HepG2 (cell line): ENCODE measurements around the gene GNPAT. TPM values are rescaled to one million over a fixed set of nuclear protein-coding genes. Genes with fewer than 3 reads are reported as not detected.

Source experiments
- ATAC-seq: fragments of 200-7000 bp; cut with Tn5 transposase; 3 replicates; pipeline ENCODE4 v1.9.1; 2020; ENCODE audit warnings: mild to moderate bottlenecking, moderate library complexity
- BruUV-seq: library from RNA; stranded (reverse); fragments of 400-500 nt; replicated peaks from 2 replicates; lab custom pipeline; 2021; lab: Mats Ljungman, UMichigan
- CTCF ChIA-PET: fragments of 300-600 bp; formaldehyde crosslinking; extraction: SDS; loops from one replicate; lab custom pipeline; 2021; ENCODE audit warnings: low total read pairs, inconsistent platforms, low intra/inter-chr PET ratio; lab: Yijun Ruan, JAX
- POLR2A ChIA-PET: fragments of 350-600 bp; sonication (Branson Sonifier 250); formaldehyde crosslinking; loops from one replicate; lab custom pipeline; 2020; ENCODE audit warnings: antibody characterized with exemption, inconsistent platforms; lab: Yijun Ruan, JAX
- DNase-seq: peaks from one replicate; pipeline ENCODE4 v3.0.0-alpha.2; 2015; ENCODE audit warnings: low spot score
- FAIRE-seq: peaks from 3 replicates; lab custom pipeline; 2011; peaks lifted over from hg19 to GRCh38; lab: Jason Lieb, UNC
- H2AFZ ChIP-seq: one replicate; pipeline ENCODE4 v1.6.1; 2011; ENCODE audit warnings: low read length, inconsistent platforms
- H3K27ac ChIP-seq: fragments of 300-600 bp; 3 replicates; pipeline ENCODE4 v1.8.0; 2011; ENCODE audit warnings: mixed run types, mild to moderate bottlenecking, mixed read lengths, low read length, inconsistent platforms; ENCODE audit not compliant: insufficient read depth; ENCODE audit errors: extremely low read length
- H3K27me3 ChIP-seq, 2 experiments: fragments of 200-600 bp in 1 of 2; 2 replicates in 1 of 2; 3 replicates in 1 of 2; pipeline versions ENCODE4 v1.6.0 to v1.8.0; 2011; ENCODE audit warnings: low read length in 2 of 2, mild to moderate bottlenecking in 2 of 2, moderate library complexity in 2 of 2, inconsistent platforms in 1 of 2; ENCODE audit not compliant: insufficient read depth in 2 of 2, control insufficient read depth in 1 of 2
- H3K36me3 ChIP-seq, 2 experiments: fragments of 200-600 bp in 1 of 2; replicated peaks in 1 of 2; 2 replicates in 1 of 2; 3 replicates in 1 of 2; pipeline versions ENCODE4 v1.5.1 to v1.8.0; 2011; ENCODE audit warnings: low read length in 2 of 2, inconsistent platforms in 1 of 2; ENCODE audit not compliant: insufficient read depth in 2 of 2, control insufficient read depth in 1 of 2
- H3K4me1 ChIP-seq: 2 replicates; pipeline ENCODE4 v1.5.1; 2012; ENCODE audit warnings: low read length, inconsistent platforms; ENCODE audit not compliant: insufficient read depth
- H3K4me2 ChIP-seq: 2 replicates; pipeline ENCODE4 v1.6.0; 2011; ENCODE audit warnings: low read depth, low read length, inconsistent platforms
- H3K4me3 ChIP-seq, 3 experiments: fragments of 200-600 bp in 1 of 3; sonication (generic), shearing (Covaris generic) in 1 of 3; replicated peaks in 1 of 3; 2 replicates each; pipeline ENCODE4 v1.5.1; 2011 to 2016; ENCODE audit warnings: low read length in 3 of 3, inconsistent platforms in 2 of 3, low read depth in 2 of 3, mild to moderate bottlenecking in 2 of 3, control low read depth in 1 of 3, mixed read lengths in 1 of 3; ENCODE audit not compliant: insufficient read depth in 1 of 3
- H3K79me2 ChIP-seq: one replicate; pipeline ENCODE4 v1.6.1; 2011; ENCODE audit warnings: low read length, inconsistent platforms; ENCODE audit not compliant: insufficient read depth
- H3K9ac ChIP-seq: 2 replicates; pipeline ENCODE4 v1.6.0; 2011; ENCODE audit warnings: mild to moderate bottlenecking, low read depth, low read length, inconsistent platforms; ENCODE audit not compliant: insufficient read depth
- H3K9me3 ChIP-seq: 2 replicates; pipeline ENCODE4 v1.5.1; 2012; ENCODE audit warnings: mild to moderate bottlenecking, low read length
- H4K20me1 ChIP-seq: 2 replicates; pipeline ENCODE4 v1.6.0; 2011; ENCODE audit warnings: inconsistent platforms, mild to moderate bottlenecking, low read length, moderate library complexity; ENCODE audit not compliant: insufficient read depth
- CAMTA2 ChIP-seq: sonication (generic); formaldehyde crosslinking; IDR thresholded peaks from 2 replicates; pipeline ENCODE4 v1.4.0; 2020; ENCODE audit warnings: mild to moderate bottlenecking, missing genetic modification reagents, borderline replicate concordance
- CREB1 ChIP-seq, 2 experiments: fragments of 450-650 bp in 1 of 2; IDR thresholded peaks; 2 replicates each; pipeline ENCODE4 v1.6.1; 2016 to 2017; ENCODE audit warnings: control low read depth in 1 of 2, mild to moderate bottlenecking in 1 of 2, missing compliant biosample characterization in 1 of 2, missing genetic modification characterization in 1 of 2
- FOSL2 ChIP-seq: sonication (generic); formaldehyde crosslinking; IDR thresholded peaks from 2 replicates; pipeline ENCODE4 v1.4.0; 2020; ENCODE audit warnings: missing genetic modification reagents
- HES4 ChIP-seq: sonication (generic); formaldehyde crosslinking; IDR thresholded peaks from 2 replicates; pipeline ENCODE4 v1.9.0; 2021; ENCODE audit warnings: mild to moderate bottlenecking, missing genetic modification reagents, borderline replicate concordance
- RFX5 ChIP-seq: IDR thresholded peaks from 2 replicates; pipeline ENCODE4 v1.6.1; 2011; ENCODE audit warnings: low read depth, low read length, improper control_type of control experiment
- SAFB2 ChIP-seq: sonication (generic); formaldehyde crosslinking; IDR thresholded peaks from 2 replicates; pipeline ENCODE4 v1.5.1; 2020; ENCODE audit warnings: missing genetic modification reagents, low read depth, mild to moderate bottlenecking, borderline replicate concordance
- SP5 ChIP-seq: IDR thresholded peaks from 2 replicates; pipeline ENCODE4 v1.6.1; 2016; ENCODE audit warnings: low read depth, borderline replicate concordance
- TOPORS ChIP-seq: sonication (generic); formaldehyde crosslinking; IDR thresholded peaks from 2 replicates; pipeline ENCODE4 v1.8.0; 2023; ENCODE audit warnings: mild to moderate bottlenecking, missing genetic modification reagents
- ZBTB7A ChIP-seq: sonication (generic); formaldehyde crosslinking; IDR thresholded peaks from 2 replicates; pipeline ENCODE4 v1.8.0; 2022; ENCODE audit warnings: mild to moderate bottlenecking, missing genetic modification reagents
- ZMAT3 ChIP-seq: sonication (generic); formaldehyde crosslinking; conservative IDR thresholded peaks from 2 replicates; pipeline ENCODE4 v1.7.0; 2021; ENCODE audit warnings: missing genetic modification reagents
- ZNF256 ChIP-seq: sonication (generic); formaldehyde crosslinking; conservative IDR thresholded peaks from 2 replicates; pipeline ENCODE4 v1.4.0; 2020; ENCODE audit warnings: missing genetic modification reagents
- ZNF550 ChIP-seq: sonication (generic); formaldehyde crosslinking; IDR thresholded peaks from 2 replicates; pipeline ENCODE4 v1.4.0; 2020; ENCODE audit warnings: mild to moderate bottlenecking, missing genetic modification reagents, borderline replicate concordance
- ZNF589 ChIP-seq: sonication (generic); formaldehyde crosslinking; conservative IDR thresholded peaks from 2 replicates; pipeline ENCODE4 v1.8.0; 2022; ENCODE audit warnings: mild to moderate bottlenecking, moderate library complexity, missing genetic modification reagents
- WGBS: methylation state at CpG from one replicate; pipeline ENCODE4 v1.1.6; 2017; ENCODE audit warnings: low lambda C conversion rate; 5-methylcytosine and 5-hydroxymethylcytosine counted together
- in situ Hi-C: cut with HindIII; loops from 2 replicates; pipeline ENCODE4 v1.10.0; 2017; ENCODE audit warnings: low pct_unique_long_range_greater_than_20kb; ENCODE audit not compliant: extremely low pct_ligation_motif_present
- intact Hi-C: fragments of 100-400 bp; cut with micrococcal nuclease; formaldehyde crosslinking; loops from one replicate; pipeline ENCODE4 v1.10.0; 2022; ENCODE audit not compliant: unreplicated experiment
- polyA plus RNA-seq, 8 experiments: library from polyadenylated mRNA; depleted of rRNA in 3 of 8; stranded (reverse) in 7 of 8; unstranded in 1 of 8; fragments of >200 nt; fragmentation: Illumina TruSeq in 4 of 8; extraction: Trizol in 4 of 8; gene quantifications; 2 replicates each; pipeline versions ENCODE4 v1.2.1 to v1.2.3, GENCODE V29; 2011 to 2016; ENCODE audit warnings: low read depth in 4 of 8, missing spikeins in 1 of 8, mixed read lengths in 1 of 8; ENCODE audit not compliant: insufficient read depth in 1 of 8
- total RNA-seq, 5 experiments: library from RNA; depleted of rRNA; stranded (reverse); fragments of >200 nt; fragmentation: Illumina TruSeq; extraction: Trizol; gene quantifications; 2 replicates each; pipeline ENCODE4 v1.2.3, GENCODE V29; 2016; ENCODE audit warnings: low read depth in 1 of 5
- TF ChIP-seq, protein P1 (sequence below): sonication (generic); formaldehyde crosslinking; IDR thresholded peaks from 2 replicates; pipeline ENCODE4 v1.5.0; 2020; ENCODE audit warnings: mild to moderate bottlenecking, missing genetic modification reagents
- TF ChIP-seq, protein P2 (sequence below): sonication (generic); formaldehyde crosslinking; IDR thresholded peaks from 2 replicates; pipeline ENCODE4 v1.5.0; 2020; ENCODE audit warnings: mild to moderate bottlenecking, missing genetic modification reagents, borderline replicate concordance

Gene GNPAT
- total and polyA plus RNA-seq, 2 of the 13 experiments (the other 11 are each of a cell fraction or from before 2014, with no cell fraction given): 58.3 to 114 TPM

DNA sequence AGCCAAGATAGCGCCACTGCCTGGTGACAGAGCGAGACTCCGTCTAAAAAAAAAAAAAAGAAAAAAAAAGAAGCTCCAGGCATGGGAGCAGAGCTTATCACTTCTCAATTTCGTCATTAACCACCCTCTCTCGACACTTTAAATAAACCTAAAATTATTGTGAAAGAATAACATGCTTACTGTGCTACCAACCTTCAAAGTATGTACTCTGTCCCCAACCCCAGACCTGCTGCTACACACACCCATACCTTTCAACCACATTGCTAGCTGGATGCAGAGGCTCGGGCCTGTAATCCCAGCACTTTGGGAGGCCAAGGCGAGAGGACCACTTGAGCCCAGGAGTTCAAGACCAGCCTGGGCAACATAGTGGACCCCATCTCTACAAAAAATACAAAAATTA, 38.7 kb downstream of the GNPAT start:
- FAIRE-seq: no peak
- H2AFZ ChIP-seq: no peak overlapping the region
- H3K79me2 ChIP-seq: no peaks in the 10 kb centered on the region
- H3K4me2 ChIP-seq: no peak overlapping the region
- intact Hi-C loops (no loop called here), in situ Hi-C loops (no loop called here)
- no peak overlapping the region for H3K27ac ChIP-seq
- H4K20me1 ChIP-seq: no peaks in the 10 kb centered on the region
- peaks cover 3 to 19% of the 10 kb centered on the region in 2 experiments; a peak in 4 of 5 replicates for H3K36me3 ChIP-seq
- no TSS peak for BruUV-seq
- CTCF ChIA-PET: no interaction called here
- no peaks in the 10 kb centered on the region for H3K9me3 ChIP-seq
- WGBS: 86% methylated on average over 7 of the region's 7 CpGs
- H3K27me3 ChIP-seq: no peaks in the 10 kb centered on the region
- POLR2A ChIA-PET: no interaction called here
- no peaks in the 10 kb centered on the region for H3K4me1 ChIP-seq
- no peak overlapping the region for H3K9ac ChIP-seq
- ATAC-seq: peak; percentile 28; the same call in 1 of the 3 replicates
- no peak overlapping the region for H3K4me3 ChIP-seq
- DNase-seq: no peak
- TF ChIP-seq FOSL2 (CRISPR knock-in tag) (no peak), ZBTB7A (no peak), ZNF550 (CRISPR knock-in tag) (no peak), RFX5 (no peak), SAFB2 (no peak), SP5 (CRISPR knock-in tag) (no peak), ZNF256 (CRISPR knock-in tag) (no peak), CAMTA2 (no peak), TOPORS (CRISPR knock-in tag) (no peak), HES4 (CRISPR knock-in tag) (no peak), ZNF589 (no peak), ZMAT3 (CRISPR knock-in tag) (no peak), CREB1 (IDR thresholded peaks at IDR 0.05) (no peak), CREB1 (CRISPR knock-in tag; IDR thresholded peaks at IDR 0.05) (no peak)
- TF ChIP-seq, protein P1, sequence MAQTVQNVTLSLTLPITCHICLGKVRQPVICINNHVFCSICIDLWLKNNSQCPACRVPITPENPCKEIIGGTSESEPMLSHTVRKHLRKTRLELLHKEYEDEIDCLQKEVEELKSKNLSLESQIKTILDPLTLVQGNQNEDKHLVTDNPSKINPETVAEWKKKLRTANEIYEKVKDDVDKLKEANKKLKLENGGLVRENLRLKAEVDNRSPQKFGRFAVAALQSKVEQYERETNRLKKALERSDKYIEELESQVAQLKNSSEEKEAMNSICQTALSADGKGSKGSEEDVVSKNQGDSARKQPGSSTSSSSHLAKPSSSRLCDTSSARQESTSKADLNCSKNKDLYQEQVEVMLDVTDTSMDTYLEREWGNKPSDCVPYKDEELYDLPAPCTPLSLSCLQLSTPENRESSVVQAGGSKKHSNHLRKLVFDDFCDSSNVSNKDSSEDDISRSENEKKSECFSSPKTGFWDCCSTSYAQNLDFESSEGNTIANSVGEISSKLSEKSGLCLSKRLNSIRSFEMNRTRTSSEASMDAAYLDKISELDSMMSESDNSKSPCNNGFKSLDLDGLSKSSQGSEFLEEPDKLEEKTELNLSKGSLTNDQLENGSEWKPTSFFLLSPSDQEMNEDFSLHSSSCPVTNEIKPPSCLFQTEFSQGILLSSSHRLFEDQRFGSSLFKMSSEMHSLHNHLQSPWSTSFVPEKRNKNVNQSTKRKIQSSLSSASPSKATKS: no peak
- TF ChIP-seq, protein P2, sequence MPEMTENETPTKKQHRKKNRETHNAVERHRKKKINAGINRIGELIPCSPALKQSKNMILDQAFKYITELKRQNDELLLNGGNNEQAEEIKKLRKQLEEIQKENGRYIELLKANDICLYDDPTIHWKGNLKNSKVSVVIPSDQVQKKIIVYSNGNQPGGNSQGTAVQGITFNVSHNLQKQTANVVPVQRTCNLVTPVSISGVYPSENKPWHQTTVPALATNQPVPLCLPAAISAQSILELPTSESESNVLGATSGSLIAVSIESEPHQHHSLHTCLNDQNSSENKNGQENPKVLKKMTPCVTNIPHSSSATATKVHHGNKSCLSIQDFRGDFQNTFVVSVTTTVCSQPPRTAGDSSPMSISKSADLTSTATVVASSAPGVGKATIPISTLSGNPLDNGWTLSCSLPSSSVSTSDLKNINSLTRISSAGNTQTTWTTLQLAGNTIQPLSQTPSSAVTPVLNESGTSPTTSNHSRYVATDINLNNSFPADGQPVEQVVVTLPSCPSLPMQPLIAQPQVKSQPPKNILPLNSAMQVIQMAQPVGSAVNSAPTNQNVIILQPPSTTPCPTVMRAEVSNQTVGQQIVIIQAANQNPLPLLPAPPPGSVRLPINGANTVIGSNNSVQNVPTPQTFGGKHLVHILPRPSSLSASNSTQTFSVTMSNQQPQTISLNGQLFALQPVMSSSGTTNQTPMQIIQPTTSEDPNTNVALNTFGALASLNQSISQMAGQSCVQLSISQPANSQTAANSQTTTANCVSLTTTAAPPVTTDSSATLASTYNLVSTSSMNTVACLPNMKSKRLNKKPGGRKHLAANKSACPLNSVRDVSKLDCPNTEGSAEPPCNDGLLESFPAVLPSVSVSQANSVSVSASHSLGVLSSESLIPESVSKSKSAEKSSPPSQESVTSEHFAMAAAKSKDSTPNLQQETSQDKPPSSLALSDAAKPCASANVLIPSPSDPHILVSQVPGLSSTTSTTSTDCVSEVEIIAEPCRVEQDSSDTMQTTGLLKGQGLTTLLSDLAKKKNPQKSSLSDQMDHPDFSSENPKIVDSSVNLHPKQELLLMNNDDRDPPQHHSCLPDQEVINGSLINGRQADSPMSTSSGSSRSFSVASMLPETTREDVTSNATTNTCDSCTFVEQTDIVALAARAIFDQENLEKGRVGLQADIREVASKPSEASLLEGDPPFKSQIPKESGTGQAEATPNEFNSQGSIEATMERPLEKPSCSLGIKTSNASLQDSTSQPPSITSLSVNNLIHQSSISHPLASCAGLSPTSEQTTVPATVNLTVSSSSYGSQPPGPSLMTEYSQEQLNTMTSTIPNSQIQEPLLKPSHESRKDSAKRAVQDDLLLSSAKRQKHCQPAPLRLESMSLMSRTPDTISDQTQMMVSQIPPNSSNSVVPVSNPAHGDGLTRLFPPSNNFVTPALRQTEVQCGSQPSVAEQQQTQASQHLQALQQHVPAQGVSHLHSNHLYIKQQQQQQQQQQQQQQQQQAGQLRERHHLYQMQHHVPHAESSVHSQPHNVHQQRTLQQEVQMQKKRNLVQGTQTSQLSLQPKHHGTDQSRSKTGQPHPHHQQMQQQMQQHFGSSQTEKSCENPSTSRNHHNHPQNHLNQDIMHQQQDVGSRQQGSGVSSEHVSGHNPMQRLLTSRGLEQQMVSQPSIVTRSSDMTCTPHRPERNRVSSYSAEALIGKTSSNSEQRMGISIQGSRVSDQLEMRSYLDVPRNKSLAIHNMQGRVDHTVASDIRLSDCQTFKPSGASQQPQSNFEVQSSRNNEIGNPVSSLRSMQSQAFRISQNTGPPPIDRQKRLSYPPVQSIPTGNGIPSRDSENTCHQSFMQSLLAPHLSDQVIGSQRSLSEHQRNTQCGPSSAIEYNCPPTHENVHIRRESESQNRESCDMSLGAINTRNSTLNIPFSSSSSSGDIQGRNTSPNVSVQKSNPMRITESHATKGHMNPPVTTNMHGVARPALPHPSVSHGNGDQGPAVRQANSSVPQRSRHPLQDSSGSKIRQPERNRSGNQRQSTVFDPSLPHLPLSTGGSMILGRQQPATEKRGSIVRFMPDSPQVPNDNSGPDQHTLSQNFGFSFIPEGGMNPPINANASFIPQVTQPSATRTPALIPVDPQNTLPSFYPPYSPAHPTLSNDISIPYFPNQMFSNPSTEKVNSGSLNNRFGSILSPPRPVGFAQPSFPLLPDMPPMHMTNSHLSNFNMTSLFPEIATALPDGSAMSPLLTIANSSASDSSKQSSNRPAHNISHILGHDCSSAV (CRISPR knock-in tag): no peak
